GM23338 (cell line): ENCODE data around the gene WNK1. TPM values are rescaled to one million over a fixed set of nuclear protein-coding genes. Genes with fewer than 3 reads are reported as not detected.

Experiments used
- polyA plus RNA-seq: library from polyadenylated mRNA; unstranded; fragments of >200 nt; fragmentation: Nextera tagmentation; extraction: Ambion mirVana; gene quantifications from 2 replicates; pipeline ENCODE4 v1.2.1, GENCODE V29; 2016
- small RNA-seq: library from RNA; depleted of rRNA; stranded (forward); fragments of <200 nt; gene quantifications from one replicate; pipeline ENCODE3, GENCODE V24; 2014; ENCODE audit warnings: low replicate concordance
- total RNA-seq: library from RNA; depleted of rRNA; stranded (reverse); fragments of >200 nt; shearing (Covaris generic); gene quantifications from 2 replicates; pipeline ENCODE4 v1.2.3, GENCODE V29; 2014; rRNA removed
- TF ChIP-seq, protein P1 (sequence below): IDR thresholded peaks from one replicate; pipeline ENCODE4 v1.6.1; 2018; ENCODE audit warnings: antibody characterized with exemption; ENCODE audit not compliant: unreplicated experiment

Gene WNK1
- total and polyA plus RNA-seq, 2 experiments from 2014 or later: 86.8 to 114 TPM

DNA sequence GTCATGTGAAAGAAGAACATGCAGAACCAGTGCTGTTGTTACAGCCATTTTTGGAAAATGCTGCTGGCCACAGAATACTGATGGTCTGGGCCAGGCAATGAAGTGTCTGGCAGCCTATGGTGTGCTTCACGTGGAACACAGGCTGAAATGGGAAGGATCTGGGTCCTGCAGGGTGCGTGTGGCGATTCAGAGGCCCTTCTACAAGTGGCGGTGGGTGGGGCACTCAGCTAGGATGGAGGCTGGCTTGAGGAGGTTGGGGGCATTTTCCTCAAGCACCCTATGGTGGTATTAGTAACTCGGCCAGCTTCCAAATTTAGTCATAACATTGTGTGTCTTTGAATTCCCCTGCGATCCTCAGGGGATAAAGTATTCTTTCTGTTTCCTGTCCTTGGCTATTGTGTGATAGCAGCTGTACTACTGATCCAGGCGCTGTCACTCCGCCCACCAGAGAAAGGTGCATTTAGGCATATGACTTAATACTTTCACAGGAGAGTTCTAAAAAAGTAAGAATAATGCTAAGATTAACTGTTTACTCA is 206.3 kb downstream of the WNK1 start (continued):
- TF ChIP-seq, protein P1, sequence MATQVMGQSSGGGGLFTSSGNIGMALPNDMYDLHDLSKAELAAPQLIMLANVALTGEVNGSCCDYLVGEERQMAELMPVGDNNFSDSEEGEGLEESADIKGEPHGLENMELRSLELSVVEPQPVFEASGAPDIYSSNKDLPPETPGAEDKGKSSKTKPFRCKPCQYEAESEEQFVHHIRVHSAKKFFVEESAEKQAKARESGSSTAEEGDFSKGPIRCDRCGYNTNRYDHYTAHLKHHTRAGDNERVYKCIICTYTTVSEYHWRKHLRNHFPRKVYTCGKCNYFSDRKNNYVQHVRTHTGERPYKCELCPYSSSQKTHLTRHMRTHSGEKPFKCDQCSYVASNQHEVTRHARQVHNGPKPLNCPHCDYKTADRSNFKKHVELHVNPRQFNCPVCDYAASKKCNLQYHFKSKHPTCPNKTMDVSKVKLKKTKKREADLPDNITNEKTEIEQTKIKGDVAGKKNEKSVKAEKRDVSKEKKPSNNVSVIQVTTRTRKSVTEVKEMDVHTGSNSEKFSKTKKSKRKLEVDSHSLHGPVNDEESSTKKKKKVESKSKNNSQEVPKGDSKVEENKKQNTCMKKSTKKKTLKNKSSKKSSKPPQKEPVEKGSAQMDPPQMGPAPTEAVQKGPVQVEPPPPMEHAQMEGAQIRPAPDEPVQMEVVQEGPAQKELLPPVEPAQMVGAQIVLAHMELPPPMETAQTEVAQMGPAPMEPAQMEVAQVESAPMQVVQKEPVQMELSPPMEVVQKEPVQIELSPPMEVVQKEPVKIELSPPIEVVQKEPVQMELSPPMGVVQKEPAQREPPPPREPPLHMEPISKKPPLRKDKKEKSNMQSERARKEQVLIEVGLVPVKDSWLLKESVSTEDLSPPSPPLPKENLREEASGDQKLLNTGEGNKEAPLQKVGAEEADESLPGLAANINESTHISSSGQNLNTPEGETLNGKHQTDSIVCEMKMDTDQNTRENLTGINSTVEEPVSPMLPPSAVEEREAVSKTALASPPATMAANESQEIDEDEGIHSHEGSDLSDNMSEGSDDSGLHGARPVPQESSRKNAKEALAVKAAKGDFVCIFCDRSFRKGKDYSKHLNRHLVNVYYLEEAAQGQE: no peak

Small RNAs within 50 kb of the gene (small RNA-seq; reads per million reads assigned to genes)
- not detected for gene RNU4ATAC16P

Other genes with a start within 250 kb of the WNK1 start
- 0.94 and 2.1 TPM in 2 replicates for gene NINJ2, start 89.1 kb upstream of the WNK1 start, total RNA-seq
- gene NINJ2, start 89.1 kb upstream of the WNK1 start, polyA plus RNA-seq: 1.2 and 2.6 TPM in 2 replicates
- 12.5 and 21.3 TPM in 2 replicates for gene RAD52, start 197.1 kb downstream of the WNK1 start, total RNA-seq
- 8.7 and 10.9 TPM in 2 replicates for gene RAD52, start 197.1 kb downstream of the WNK1 start, polyA plus RNA-seq
- 24.2 and 35.3 TPM in 2 replicates for gene ERC1, start 238.6 kb downstream of the WNK1 start, total RNA-seq
- gene ERC1, start 238.6 kb downstream of the WNK1 start, polyA plus RNA-seq: 17.2 and 28.1 TPM in 2 replicates